ENCODE results near the gene ZDHHC17.

GRCh38 chr12:76762601-76762980 is 1.3 kb upstream of the ZDHHC17 start:
- TF ChIP-seq, protein P1, sequence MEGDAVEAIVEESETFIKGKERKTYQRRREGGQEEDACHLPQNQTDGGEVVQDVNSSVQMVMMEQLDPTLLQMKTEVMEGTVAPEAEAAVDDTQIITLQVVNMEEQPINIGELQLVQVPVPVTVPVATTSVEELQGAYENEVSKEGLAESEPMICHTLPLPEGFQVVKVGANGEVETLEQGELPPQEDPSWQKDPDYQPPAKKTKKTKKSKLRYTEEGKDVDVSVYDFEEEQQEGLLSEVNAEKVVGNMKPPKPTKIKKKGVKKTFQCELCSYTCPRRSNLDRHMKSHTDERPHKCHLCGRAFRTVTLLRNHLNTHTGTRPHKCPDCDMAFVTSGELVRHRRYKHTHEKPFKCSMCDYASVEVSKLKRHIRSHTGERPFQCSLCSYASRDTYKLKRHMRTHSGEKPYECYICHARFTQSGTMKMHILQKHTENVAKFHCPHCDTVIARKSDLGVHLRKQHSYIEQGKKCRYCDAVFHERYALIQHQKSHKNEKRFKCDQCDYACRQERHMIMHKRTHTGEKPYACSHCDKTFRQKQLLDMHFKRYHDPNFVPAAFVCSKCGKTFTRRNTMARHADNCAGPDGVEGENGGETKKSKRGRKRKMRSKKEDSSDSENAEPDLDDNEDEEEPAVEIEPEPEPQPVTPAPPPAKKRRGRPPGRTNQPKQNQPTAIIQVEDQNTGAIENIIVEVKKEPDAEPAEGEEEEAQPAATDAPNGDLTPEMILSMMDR (IDR thresholded peaks at IDR 0.05; ENCODE audit: low read depth, low read length, missing input control): no peak
- TF ChIP-seq, protein P2, sequence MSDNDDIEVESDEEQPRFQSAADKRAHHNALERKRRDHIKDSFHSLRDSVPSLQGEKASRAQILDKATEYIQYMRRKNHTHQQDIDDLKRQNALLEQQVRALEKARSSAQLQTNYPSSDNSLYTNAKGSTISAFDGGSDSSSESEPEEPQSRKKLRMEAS (IDR thresholded peaks at IDR 0.05): no peak
- TF ChIP-seq TAF1 (conservative IDR thresholded peaks at IDR 0.05) (no peak), YY1 (IDR thresholded peaks at IDR 0.05) (no peak), SP1 (IDR thresholded peaks at IDR 0.05) (no peak), FOXA1 (IDR thresholded peaks at IDR 0.05) (no peak)

Data from liver (tissue), 3 donors.